AG08396 (cell line): ENCODE results near the gene PRR23E.

Experiments used
- DNase-seq: peaks from one replicate; pipeline ENCODE4 v3.0.0; 2012; ENCODE audit warnings: low spot score, mixed read lengths

Gene PRR23E

GRCh38 chr3:127209840-127210653, 17.1 kb downstream of the PRR23E start:
- DNase-seq: no peak

- DNase-seq: no peak
Observed at GRCh38 chr3:127210654-127210943, 17.7 kb downstream of the PRR23E start.

- no peak for DNase-seq
Observed at GRCh38 chr3:127211118-127212060, 18.5 kb downstream of the PRR23E start.

- DNase-seq: no peak
Observed at GRCh38 chr3:127212231-127212630, 19.3 kb downstream of the PRR23E start.

- no peak for DNase-seq
Observed at GRCh38 chr3:127212711-127213110, 19.8 kb downstream of the PRR23E start.

GRCh38 chr3:127213381-127213918, 20.5 kb downstream of the PRR23E start:
- no peak for DNase-seq

GRCh38 chr3:127214975-127215374, 22.0 kb downstream of the PRR23E start:
- DNase-seq: no peak

GRCh38 chr3:127215714-127216414, 22.9 kb downstream of the PRR23E start:
- DNase-seq: no peak

GRCh38 chr3:127216415-127217261, 23.7 kb downstream of the PRR23E start:
- no peak for DNase-seq

- no peak for DNase-seq
Observed at GRCh38 chr3:127217596-127218453, 24.9 kb downstream of the PRR23E start.

GRCh38 chr3:127218454-127218922, 25.6 kb downstream of the PRR23E start:
- no peak for DNase-seq

GRCh38 chr3:127220497-127220896, 27.6 kb downstream of the PRR23E start:
- DNase-seq: no peak

- DNase-seq: no peak
Observed at GRCh38 chr3:127221037-127221436, 28.1 kb downstream of the PRR23E start.

GRCh38 chr3:127221446-127222035, 28.6 kb downstream of the PRR23E start:
- no peak for DNase-seq

- no peak for DNase-seq
Observed at GRCh38 chr3:127222163-127222562, 29.2 kb downstream of the PRR23E start.

GRCh38 chr3:127222664-127223063, 29.7 kb downstream of the PRR23E start:
- no peak for DNase-seq

- no peak for DNase-seq
Observed at GRCh38 chr3:127224118-127224517, 31.2 kb downstream of the PRR23E start.

GRCh38 chr3:127226457-127226856, 33.5 kb downstream of the PRR23E start:
- DNase-seq: no peak

GRCh38 chr3:127226946-127227842, 34.3 kb downstream of the PRR23E start:
- no peak for DNase-seq
